Mucosa of stomach (tissue), 1 donor: ENCODE data around the gene NT5M.

Experiments
- H3K27me3 ChIP-seq: one replicate; pipeline ENCODE4 v1.7.0; 2013; ENCODE audit warnings: mild to moderate bottlenecking, low read length; ENCODE audit not compliant: control insufficient read depth, insufficient read depth
- H3K36me3 ChIP-seq: one replicate; pipeline ENCODE4 v1.7.0; 2013; ENCODE audit warnings: low read length; ENCODE audit not compliant: control insufficient read depth, insufficient read depth
- H3K4me1 ChIP-seq: one replicate; pipeline ENCODE4 v1.7.0; 2013; ENCODE audit warnings: mild to moderate bottlenecking, low read length; ENCODE audit not compliant: control insufficient read depth, insufficient read depth
- H3K4me3 ChIP-seq: one replicate; pipeline ENCODE4 v1.7.0; 2013; ENCODE audit warnings: low read length
- H3K9ac ChIP-seq: one replicate; pipeline ENCODE4 v1.7.0; 2013; ENCODE audit warnings: mild to moderate bottlenecking, low read length, moderate library complexity
- H3K9me3 ChIP-seq: one replicate; pipeline ENCODE4 v1.7.0; 2013; ENCODE audit warnings: mild to moderate bottlenecking, low read length, moderate library complexity; ENCODE audit not compliant: control insufficient read depth
- donor health status: Pancreatic carcinoma.

The NT5M gene

GRCh38 chr17:17363638-17364337 lies 60.6 kb downstream of the NT5M start:
- Histone ChIP-seq H3K27me3 (peaks cover 5% of the 10 kb centered on the region), H3K9ac (no peak overlapping the region)

GRCh38 chr17:17364338-17364667 lies 61.1 kb downstream of the NT5M start:
- H3K4me3 ChIP-seq: no peak overlapping the region
- no peaks in the 10 kb centered on the region for H3K36me3 ChIP-seq
- no peak overlapping the region for H3K9ac ChIP-seq
- peaks cover 5% of the 10 kb centered on the region for H3K27me3 ChIP-seq
- no peaks in the 10 kb centered on the region for H3K9me3 ChIP-seq
- no peaks in the 10 kb centered on the region for H3K4me1 ChIP-seq

More at GRCh38 chr17:17363638-17364337, 60.6 kb downstream of the NT5M start:
- Histone ChIP-seq H3K4me3 (no peak overlapping the region), H3K9me3 (no peaks in the 10 kb centered on the region), H3K4me1 (no peaks in the 10 kb centered on the region), H3K36me3 (no peaks in the 10 kb centered on the region)

- Histone ChIP-seq H3K4me3 (no peak overlapping the region), H3K9ac (no peak overlapping the region), H3K4me1 (no peaks in the 10 kb centered on the region), H3K27me3 (peaks cover 5% of the 10 kb centered on the region), H3K9me3 (no peaks in the 10 kb centered on the region), H3K36me3 (no peaks in the 10 kb centered on the region)
Measured at GRCh38 chr17:17365476-17366110, 62.4 kb downstream of the NT5M start.

- Histone ChIP-seq H3K4me3 (no peak overlapping the region), H3K9ac (no peak overlapping the region), H3K36me3 (no peaks in the 10 kb centered on the region), H3K4me1 (no peaks in the 10 kb centered on the region), H3K9me3 (no peaks in the 10 kb centered on the region), H3K27me3 (peaks cover 5% of the 10 kb centered on the region)
Measured at GRCh38 chr17:17366235-17366634, 63.1 kb downstream of the NT5M start.

GRCh38 chr17:17366941-17367875 lies 64.0 kb downstream of the NT5M start:
- H3K27me3 ChIP-seq: peaks cover 5% of the 10 kb centered on the region
- no peak overlapping the region for H3K4me3 ChIP-seq
- H3K36me3 ChIP-seq: no peaks in the 10 kb centered on the region
- H3K9ac ChIP-seq: no peak overlapping the region
- H3K4me1 ChIP-seq: no peaks in the 10 kb centered on the region
- H3K9me3 ChIP-seq: no peaks in the 10 kb centered on the region

GRCh38 chr17:17367931-17368330 lies 64.8 kb downstream of the NT5M start:
- H3K27me3 ChIP-seq: peaks cover 5% of the 10 kb centered on the region
- no peak overlapping the region for H3K9ac ChIP-seq
- no peaks in the 10 kb centered on the region for H3K9me3 ChIP-seq
- no peaks in the 10 kb centered on the region for H3K36me3 ChIP-seq
- H3K4me3 ChIP-seq: no peak overlapping the region
- no peaks in the 10 kb centered on the region for H3K4me1 ChIP-seq

GRCh38 chr17:17370711-17371110 lies 67.5 kb downstream of the NT5M start:
- no peaks in the 10 kb centered on the region for H3K27me3 ChIP-seq
- no peaks in the 10 kb centered on the region for H3K4me1 ChIP-seq
- H3K4me3 ChIP-seq: no peak overlapping the region
- no peaks in the 10 kb centered on the region for H3K9me3 ChIP-seq
- no peak overlapping the region for H3K9ac ChIP-seq
- no peaks in the 10 kb centered on the region for H3K36me3 ChIP-seq

GRCh38 chr17:17372856-17373520 lies 69.8 kb downstream of the NT5M start:
- H3K27me3 ChIP-seq: no peaks in the 10 kb centered on the region
- no peaks in the 10 kb centered on the region for H3K9me3 ChIP-seq
- H3K36me3 ChIP-seq: no peaks in the 10 kb centered on the region
- H3K9ac ChIP-seq: no peak overlapping the region
- H3K4me3 ChIP-seq: no peak overlapping the region
- H3K4me1 ChIP-seq: no peaks in the 10 kb centered on the region

GRCh38 chr17:17375841-17376240 lies 72.7 kb downstream of the NT5M start:
- Histone ChIP-seq H3K36me3 (no peaks in the 10 kb centered on the region), H3K4me1 (no peaks in the 10 kb centered on the region), H3K9me3 (no peaks in the 10 kb centered on the region), H3K9ac (no peak overlapping the region), H3K4me3 (no peak overlapping the region), H3K27me3 (peaks cover 15% of the 10 kb centered on the region)

GRCh38 chr17:17376362-17376761 lies 73.2 kb downstream of the NT5M start:
- H3K4me3 ChIP-seq: no peak overlapping the region
- H3K27me3 ChIP-seq: peaks cover 19% of the 10 kb centered on the region
- no peaks in the 10 kb centered on the region for H3K4me1 ChIP-seq
- H3K9me3 ChIP-seq: no peaks in the 10 kb centered on the region
- H3K36me3 ChIP-seq: no peaks in the 10 kb centered on the region
- no peak overlapping the region for H3K9ac ChIP-seq

- Histone ChIP-seq H3K36me3 (no peaks in the 10 kb centered on the region), H3K9ac (no peak overlapping the region), H3K4me3 (no peak overlapping the region), H3K27me3 (peaks cover 19% of the 10 kb centered on the region), H3K9me3 (no peaks in the 10 kb centered on the region), H3K4me1 (no peaks in the 10 kb centered on the region)
Measured at GRCh38 chr17:17377071-17377967, 74.1 kb downstream of the NT5M start.
